ENCODE measurements around the gene PABPC1L2B. TPM values are rescaled to one million over a fixed set of nuclear protein-coding genes. Genes with fewer than 3 reads are reported as not detected.

The PABPC1L2B gene
- total RNA-seq, 1 experiment from 2014 or later, result not detected

- CTCF ChIA-PET, result no interaction called here
- no TSS peak for BruUV-seq (replicated peaks)
- Mint-ChIP-seq H3K27me3 (ENCODE audit: insufficient read depth, unreplicated experiment) (peaks cover 21% of the 10 kb centered on the region), H3K4me3 (ENCODE audit: unreplicated experiment) (no peak overlapping the region), H3K27ac (ENCODE audit: low read depth, unreplicated experiment) (no peak overlapping the region), H3K9me3 (ENCODE audit: unreplicated experiment) (peaks cover 20% of the 10 kb centered on the region), H3K4me1 (ENCODE audit: insufficient read depth, unreplicated experiment) (no peaks in the 10 kb centered on the region), H3K36me3 (ENCODE audit: insufficient read depth, unreplicated experiment) (no peaks in the 10 kb centered on the region)
- POLR2A ChIA-PET, result no interaction called here
- intact Hi-C loops (cut with micrococcal nuclease), result no loop called here
- no peak for TF ChIP-seq CTCF (IDR thresholded peaks at IDR 0.05; ENCODE audit: unreplicated experiment)
- DNase-seq (ENCODE audit: unreplicated experiment), result no peak
These were observed 26.1 kb downstream of the PABPC1L2B start for GRCh38 chrX:73028876-73029275.

Other genes starting within 250 kb of the PABPC1L2B start
- not detected in 2 replicates for gene DMRTC1B, start 226.0 kb upstream of the PABPC1L2B start, total RNA-seq (2022)
- not detected in 2 replicates for gene FAM236B, start 220.3 kb upstream of the PABPC1L2B start, total RNA-seq (2022)
- gene FAM236D, start 194.7 kb upstream of the PABPC1L2B start, total RNA-seq (2022), result not detected in 2 replicates
- gene FAM236C, start 90.3 kb upstream of the PABPC1L2B start, total RNA-seq (2022), result not detected in 2 replicates
- not detected in 2 replicates for gene FAM236A, start 64.7 kb upstream of the PABPC1L2B start, total RNA-seq (2022)
- gene DMRTC1, start 59.1 kb upstream of the PABPC1L2B start, total RNA-seq (2022), result not detected in 2 replicates
- gene PABPC1L2A, start 76.6 kb downstream of the PABPC1L2B start, total RNA-seq (2022), result not detected in 2 replicates
- gene NAP1L2, start 211.9 kb downstream of the PABPC1L2B start, total RNA-seq (2022), result not detected in 2 replicates

All from MCF 10A (cell line).